Testis (tissue), 3 donors: ENCODE measurements around the gene ATP2A3. TPM values are rescaled to one million over a fixed set of nuclear protein-coding genes. Genes with fewer than 3 reads are reported as not detected.

Source experiments
- DNase-seq: peaks from one replicate; pipeline ENCODE4 v3.0.0-alpha.2; 2019
- H3K27ac ChIP-seq, 2 donors: fragments of 200-600 bp; sonication (generic); one replicate each; pipeline ENCODE4 v1.5.1; 2019
- H3K27me3 ChIP-seq: fragments of 200-600 bp; sonication (generic); one replicate; pipeline ENCODE4 v1.5.1; 2019
- H3K36me3 ChIP-seq: fragments of 200-600 bp; sonication (generic); one replicate; pipeline ENCODE4 v1.5.1; 2017; ENCODE audit warnings: low read depth; ENCODE audit errors: missing control alignments
- H3K4me1 ChIP-seq: fragments of 200-600 bp; sonication (generic); one replicate; pipeline ENCODE4 v1.5.1; 2019
- H3K4me3 ChIP-seq, 2 donors: fragments of 200-600 bp; sonication (generic); one replicate each; pipeline ENCODE4 v1.5.1; 2017 to 2019
- H3K9me3 ChIP-seq: fragments of 200-600 bp; sonication (generic); one replicate; pipeline ENCODE4 v1.5.1; 2017
- CTCF ChIP-seq, 3 experiments: fragments of 450-650 bp in 2 of 3; fragments of 200-600 bp in 1 of 3; sonication (generic) in 1 of 3; IDR thresholded peaks; one replicate each; pipeline ENCODE4 v1.5.1; 2016 to 2019; ENCODE audit warnings: antibody characterized with exemption in 3 of 3, mild to moderate bottlenecking in 2 of 3, moderate library complexity in 1 of 3
- POLR2A ChIP-seq: fragments of 450-650 bp; IDR thresholded peaks from one replicate; pipeline ENCODE4 v1.6.1; 2017; ENCODE audit warnings: antibody characterized with exemption, mild to moderate bottlenecking, moderate library complexity
- WGBS, 2 donors: methylation state at CpG; one replicate each; pipeline ENCODE4 v1.1.5; 2018; 5-methylcytosine and 5-hydroxymethylcytosine counted together
- intact Hi-C: fragments of 100-400 bp; cut with DNase I; formaldehyde crosslinking; loops from one replicate; pipeline ENCODE4 v1.15.1; 2023; ENCODE audit warnings: low total_unique reads
- polyA plus RNA-seq: library from polyadenylated mRNA; stranded (reverse); fragments of 350-450 nt; fragmentation: Illumina TruSeq; extraction: RNeasy Lipid Tissue Mini Kit (QIAGEN cat#74804); gene quantifications from one replicate; pipeline ENCODE4 v1.2.3, GENCODE V29; 2014; ENCODE audit warnings: low read depth, low replicate concordance; ENCODE audit not compliant: insufficient read depth
- total RNA-seq, 2 donors: library from RNA; depleted of rRNA; stranded (reverse); fragments of >200 nt; gene quantifications; one replicate each; pipeline ENCODE4 v1.2.3, GENCODE V29; 2016

The ATP2A3 gene
- total and polyA plus RNA-seq, 3 donors from 2014 or later: 8.0 to 19.6 (median 8.2) TPM

- 63 to 74% methylated on average over 13 to 20 of the region's 21 CpGs for WGBS, 2 donors
- Histone ChIP-seq H3K9me3 (no peaks in the 10 kb centered on the region), H3K27me3 (no peaks in the 10 kb centered on the region), H3K4me1 (no peaks in the 10 kb centered on the region), H3K4me3 (no peak overlapping the region), H3K36me3 (no peaks in the 10 kb centered on the region), H3K27ac (no peak overlapping the region)
- DNase-seq: no peak
- intact Hi-C loops: no loop called here
- no peak for TF ChIP-seq CTCF (IDR thresholded peaks at IDR 0.05)
- no peak for TF ChIP-seq POLR2A
Observed at GRCh38 chr17:3903881-3904290, 60.4 kb downstream of the ATP2A3 start.

- Histone ChIP-seq H3K36me3 (no peaks in the 10 kb centered on the region), H3K9me3 (no peaks in the 10 kb centered on the region), H3K27me3 (no peaks in the 10 kb centered on the region), H3K4me3 (no peak overlapping the region), H3K27ac (no peak overlapping the region), H3K4me1 (no peaks in the 10 kb centered on the region)
- TF ChIP-seq POLR2A: no peak
- intact Hi-C loops: no loop called here
- 70 to 75% methylated on average over 12 to 25 of the region's 25 CpGs for WGBS, 2 donors
- no peak for DNase-seq
Observed at GRCh38 chr17:3903051-3903825, 61.0 kb downstream of the ATP2A3 start.

GRCh38 chr17:3900646-3901045 is 63.6 kb downstream of the ATP2A3 start:
- Histone ChIP-seq H3K27ac (no peak overlapping the region), H3K9me3 (no peaks in the 10 kb centered on the region), H3K4me1 (peaks cover 7% of the 10 kb centered on the region), H3K4me3 (no peak overlapping the region), H3K27me3 (no peaks in the 10 kb centered on the region), H3K36me3 (no peaks in the 10 kb centered on the region)
- no peak for DNase-seq
- TF ChIP-seq CTCF (IDR thresholded peaks at IDR 0.05) (no peak), POLR2A (no peak)
- intact Hi-C loops: no loop called here
- WGBS, 2 donors: 66 to 71% methylated on average over 6 of the region's 6 CpGs

- Histone ChIP-seq H3K27ac (no peak overlapping the region), H3K36me3 (no peaks in the 10 kb centered on the region), H3K4me1 (peaks cover 30% of the 10 kb centered on the region), H3K27me3 (no peaks in the 10 kb centered on the region), H3K4me3 (no peak overlapping the region), H3K9me3 (no peaks in the 10 kb centered on the region)
- DNase-seq: no peak
- intact Hi-C loops: no loop called here
- TF ChIP-seq CTCF (IDR thresholded peaks at IDR 0.05): no peak
- TF ChIP-seq POLR2A: no peak
- 93 to 100% methylated on average over 1 to 11 of the region's 12 CpGs for WGBS, 2 donors
Observed at GRCh38 chr17:3897731-3898130, 66.5 kb downstream of the ATP2A3 start.

GRCh38 chr17:3896968-3897235 is 67.3 kb downstream of the ATP2A3 start:
- no peaks in the 10 kb centered on the region for H3K27me3 ChIP-seq
- DNase-seq: no peak
- H3K27ac ChIP-seq: no peak overlapping the region
- peaks cover 32% of the 10 kb centered on the region for H3K4me1 ChIP-seq
- H3K36me3 ChIP-seq: no peaks in the 10 kb centered on the region
- no peak overlapping the region for H3K4me3 ChIP-seq
- TF ChIP-seq CTCF (IDR thresholded peaks at IDR 0.05) (no peak), POLR2A (no peak)
- intact Hi-C loops: no loop called here
- H3K9me3 ChIP-seq: no peaks in the 10 kb centered on the region
- WGBS, 2 donors: 79 to 81% methylated on average over 6 of the region's 6 CpGs
